Natural killer cell (primary cell): Measurements from ENCODE around the gene IDE. TPM values are rescaled to one million over a fixed set of nuclear protein-coding genes. Genes with fewer than 3 reads are reported as not detected.

Experiments
- ATAC-seq, 3 donors: fragments of 150-1000 bp in 2 of 3; fragments of 200-7000 bp in 1 of 3; cut with Tn5 transposase; 1 replicate in 1 of 3; 2 replicates in 2 of 3; pipeline ENCODE4 v1.10.0; 2021; ENCODE audit warnings: mild to moderate bottlenecking in 2 of 3, moderate library complexity in 2 of 3
- DNase-seq, 2 donors: peaks; one replicate each; pipeline versions ENCODE4 v3.0.0 to v3.0.0-alpha.2; 2013 to 2021; ENCODE audit warnings: mixed read lengths in 1 of 2
- H3K27ac ChIP-seq: one replicate; pipeline ENCODE4 v1.5.1; 2013; ENCODE audit warnings: mild to moderate bottlenecking, low read length
- H3K27me3 ChIP-seq: one replicate; pipeline ENCODE4 v1.6.1; 2013; ENCODE audit warnings: low read length; ENCODE audit not compliant: control insufficient read depth, insufficient read depth
- H3K36me3 ChIP-seq: one replicate; pipeline ENCODE4 v1.6.1; 2013; ENCODE audit warnings: low read length; ENCODE audit not compliant: control insufficient read depth, insufficient read depth
- H3K4me1 ChIP-seq: one replicate; pipeline ENCODE4 v1.6.1; 2013; ENCODE audit warnings: low read length; ENCODE audit not compliant: control insufficient read depth, insufficient read depth
- H3K4me3 ChIP-seq: one replicate; pipeline ENCODE4 v1.5.1; 2013; ENCODE audit warnings: low read length
- H3K9me3 ChIP-seq: one replicate; pipeline ENCODE4 v1.6.1; 2013; ENCODE audit warnings: low read length; ENCODE audit not compliant: control insufficient read depth, insufficient read depth
- H3K27ac Mint-ChIP-seq, 2 donors: one replicate each; pipeline ENCODE4 v1.8.0; 2022; ENCODE audit warnings: mild to moderate bottlenecking in 2 of 2, mixed read lengths in 2 of 2, moderate library complexity in 1 of 2
- H3K27me3 Mint-ChIP-seq, 2 donors: one replicate each; pipeline ENCODE4 v1.8.0; 2022; ENCODE audit warnings: low read depth in 2 of 2, mixed read lengths in 2 of 2
- H3K36me3 Mint-ChIP-seq: one replicate; pipeline ENCODE4 v1.8.0; 2022; ENCODE audit warnings: mixed read lengths
- H3K4me1 Mint-ChIP-seq, 2 donors: one replicate each; pipeline ENCODE4 v1.8.0; 2022; ENCODE audit warnings: mixed read lengths in 2 of 2
- H3K4me3 Mint-ChIP-seq: one replicate; pipeline ENCODE4 v1.8.0; 2022; ENCODE audit warnings: mild to moderate bottlenecking, moderate library complexity, mixed read lengths
- H3K9me3 Mint-ChIP-seq, 2 donors: one replicate each; pipeline ENCODE4 v1.8.0; 2022; ENCODE audit warnings: mixed read lengths in 2 of 2
- CTCF ChIP-seq: fragments of 200-600 bp; IDR thresholded peaks from one replicate; pipeline ENCODE4 v1.8.0; 2022; ENCODE audit warnings: antibody characterized with exemption
- WGBS: methylation state at CpG from one replicate; pipeline ENCODE4 v1.1.7; 2013; ENCODE audit warnings: missing lambda C conversion rate; ENCODE audit not compliant: insufficient coverage; 5-methylcytosine and 5-hydroxymethylcytosine counted together
- intact Hi-C: fragments of 100-400 bp; cut with micrococcal nuclease; formaldehyde crosslinking; loops from one replicate; pipeline ENCODE4 v1.14.2; 2022
- total RNA-seq, 4 donors: library from RNA; stranded (reverse); fragments of 120-200 nt in 1 of 4; gene quantifications; one replicate each; pipeline versions ENCODE4 v1.2.3 to v1.2.4, GENCODE V29; 2013 to 2022

Gene IDE
- total RNA-seq, 3 donors from 2014 or later (not counting 1 experiment from before 2014, with no cell fraction given): 18.2 to 23.5 (median 21.8) TPM

GRCh38 chr10:92413519-92413918 is 160.4 kb downstream of the IDE start:
- Mint-ChIP-seq H3K4me1 (no peaks in the 10 kb centered on the region), H3K27ac (no peak overlapping the region), H3K36me3 (no peaks in the 10 kb centered on the region), H3K27me3 (peaks cover 11 to 16% of the 10 kb centered on the region in 2 donors), H3K9me3 (no peaks in the 10 kb centered on the region), H3K4me3 (no peak overlapping the region)
- Histone ChIP-seq H3K36me3 (no peaks in the 10 kb centered on the region), H3K4me3 (no peak overlapping the region), H3K9me3 (no peaks in the 10 kb centered on the region), H3K27ac (no peak overlapping the region), H3K27me3 (no peaks in the 10 kb centered on the region), H3K4me1 (no peaks in the 10 kb centered on the region)
- DNase-seq (no peak), ATAC-seq (no peak)
- WGBS: 89% methylated on average over 4 of the region's 4 CpGs
- TF ChIP-seq CTCF: no peak
- intact Hi-C loops: no loop called here

GRCh38 chr10:92413011-92413410 is 160.9 kb downstream of the IDE start:
- H3K4me1 Mint-ChIP-seq: no peaks in the 10 kb centered on the region
- no peaks in the 10 kb centered on the region for H3K36me3 ChIP-seq
- no peak overlapping the region for H3K27ac ChIP-seq
- intact Hi-C loops: no loop called here
- 89% methylated on average over 9 of the region's 9 CpGs for WGBS
- H3K4me3 ChIP-seq: no peak overlapping the region
- peaks cover 8 to 16% of the 10 kb centered on the region in 2 donors for H3K27me3 Mint-ChIP-seq
- no peaks in the 10 kb centered on the region for H3K9me3 Mint-ChIP-seq
- H3K27ac Mint-ChIP-seq: no peak overlapping the region
- DNase-seq (no peak), ATAC-seq (no peak)
- no peaks in the 10 kb centered on the region for H3K4me1 ChIP-seq
- no peaks in the 10 kb centered on the region for H3K9me3 ChIP-seq
- H3K36me3 Mint-ChIP-seq: no peaks in the 10 kb centered on the region
- TF ChIP-seq CTCF: no peak
- H3K27me3 ChIP-seq: no peaks in the 10 kb centered on the region
- H3K4me3 Mint-ChIP-seq: no peak overlapping the region

GRCh38 chr10:92411406-92411805 is 162.5 kb downstream of the IDE start:
- no peaks in the 10 kb centered on the region for H3K4me1 ChIP-seq
- no peak overlapping the region for H3K4me3 Mint-ChIP-seq
- 91% methylated on average over 6 of the region's 8 CpGs for WGBS

More at GRCh38 chr10:92411406-92411805, 162.5 kb downstream of the IDE start:
- H3K4me1 Mint-ChIP-seq: no peaks in the 10 kb centered on the region
- H3K27ac Mint-ChIP-seq: no peak overlapping the region
- no peaks in the 10 kb centered on the region for H3K9me3 ChIP-seq
- intact Hi-C loops: no loop called here
- no peaks in the 10 kb centered on the region for H3K36me3 ChIP-seq
- no peak overlapping the region for H3K4me3 ChIP-seq
- no peak for ATAC-seq
- H3K27me3 Mint-ChIP-seq: peaks cover 3 to 5% of the 10 kb centered on the region in 2 donors
- H3K27ac ChIP-seq: no peak overlapping the region
- H3K9me3 Mint-ChIP-seq: no peaks in the 10 kb centered on the region
- TF ChIP-seq CTCF: no peak
- no peaks in the 10 kb centered on the region for H3K36me3 Mint-ChIP-seq
- no peak for DNase-seq
- H3K27me3 ChIP-seq: no peaks in the 10 kb centered on the region
